Neural cell (in vitro differentiated cells): ENCODE results near the gene NSG2. TPM values are rescaled to one million over a fixed set of nuclear protein-coding genes. Genes with fewer than 3 reads are reported as not detected.

Source experiments
- H2AFZ ChIP-seq: fragments of 200-600, 300-800 bp; sonication (generic), shearing (Covaris generic); 2 replicates; pipeline ENCODE4 v1.6.0; 2014; ENCODE audit warnings: low read depth, mild to moderate bottlenecking, antibody characterized with exemption, low read length, moderate library complexity
- H3F3A ChIP-seq: fragments of 200-600 bp; shearing (Covaris generic); 2 replicates; pipeline ENCODE4 v1.6.1; 2016; ENCODE audit warnings: mild to moderate bottlenecking, moderate library complexity, mixed read lengths, antibody characterized with exemption, low read length; ENCODE audit not compliant: insufficient read depth, poor library complexity, severe bottlenecking
- H3K27ac ChIP-seq: fragments of 200-600, 300-800 bp; sonication (generic), shearing (Covaris generic); 2 replicates; pipeline ENCODE4 v1.5.1; 2014; ENCODE audit warnings: mild to moderate bottlenecking, low read length, moderate library complexity
- H3K27me3 ChIP-seq: fragments of 300-800, 200-600 bp; sonication (generic), shearing (Covaris generic); 2 replicates; pipeline ENCODE4 v1.6.0; 2014; ENCODE audit warnings: mild to moderate bottlenecking, low read depth, low read length, moderate library complexity; ENCODE audit not compliant: insufficient read depth
- H3K36me3 ChIP-seq: fragments of 300-800, 200-600 bp; sonication (generic), shearing (Covaris generic); 2 replicates; pipeline ENCODE4 v1.5.1; 2014; ENCODE audit warnings: mild to moderate bottlenecking, antibody characterized with exemption, low read length, moderate library complexity; ENCODE audit not compliant: insufficient read depth
- H3K4me2 ChIP-seq: fragments of 300-800, 200-600 bp; sonication (generic), shearing (Covaris generic); 2 replicates; pipeline ENCODE4 v1.6.0; 2014; ENCODE audit warnings: mild to moderate bottlenecking, low read length
- H3K4me3 ChIP-seq: fragments of 300-800, 200-600 bp; sonication (generic), shearing (Covaris generic); 2 replicates; pipeline ENCODE4 v1.5.1; 2014; ENCODE audit warnings: mild to moderate bottlenecking, low read length, moderate library complexity
- H3K79me2 ChIP-seq: fragments of 200-600 bp; shearing (Covaris generic); replicated peaks from 2 replicates; pipeline ENCODE4 v1.6.0; 2014; ENCODE audit warnings: mild to moderate bottlenecking, low read length, moderate library complexity; ENCODE audit not compliant: insufficient read depth
- H3K9ac ChIP-seq: fragments of 300-800, 200-600 bp; sonication (generic), shearing (Covaris generic); 2 replicates; pipeline ENCODE4 v1.6.1; 2016; ENCODE audit warnings: mild to moderate bottlenecking, low read length, mixed read lengths
- H3K9me2 ChIP-seq: fragments of 200-600 bp; shearing (Covaris generic); 2 replicates; pipeline ENCODE4 v1.6.1; 2016; ENCODE audit warnings: mild to moderate bottlenecking, low read length, mixed read lengths; ENCODE audit not compliant: insufficient read depth
- H3K9me3 ChIP-seq: fragments of 200-600, 300-800 bp; sonication (generic), shearing (Covaris generic); 2 replicates; pipeline ENCODE4 v1.6.1; 2016; ENCODE audit warnings: mild to moderate bottlenecking, mixed run types, low read length, moderate library complexity, mixed read lengths
- H4K20me1 ChIP-seq: fragments of 200-600 bp; shearing (Covaris generic); 2 replicates; pipeline ENCODE4 v1.6.1; 2016; ENCODE audit warnings: mild to moderate bottlenecking, mixed run types; ENCODE audit not compliant: insufficient read depth
- EP300 ChIP-seq: fragments of 450-650 bp; conservative IDR thresholded peaks from 2 replicates; pipeline ENCODE4 v1.6.1; 2014; ENCODE audit warnings: antibody characterized with exemption, mild to moderate bottlenecking, moderate library complexity; ENCODE audit not compliant: poor library complexity, severe bottlenecking
- EZH2 ChIP-seq: fragments of 200-600, 300-800 bp; shearing (Covaris generic), sonication (generic); IDR thresholded peaks from 2 replicates; pipeline ENCODE4 v1.6.1; 2014; ENCODE audit warnings: antibody characterized with exemption, low read length, borderline replicate concordance, mild to moderate bottlenecking; ENCODE audit not compliant: insufficient read depth, poor library complexity, severe bottlenecking
- MXI1 ChIP-seq: fragments of 450-650 bp; conservative IDR thresholded peaks from 2 replicates; pipeline ENCODE4 v1.6.1; 2014; ENCODE audit warnings: antibody characterized with exemption, mild to moderate bottlenecking; ENCODE audit not compliant: poor library complexity, severe bottlenecking
- POLR2AphosphoS5 ChIP-seq: IDR thresholded peaks from 2 replicates; pipeline ENCODE4 v1.6.1; 2012
- RAD21 ChIP-seq: fragments of 450-650 bp; conservative IDR thresholded peaks from 2 replicates; pipeline ENCODE4 v1.6.1; 2014; ENCODE audit warnings: antibody characterized with exemption, mild to moderate bottlenecking, moderate library complexity
- SMC3 ChIP-seq: fragments of 450-650 bp; conservative IDR thresholded peaks from 2 replicates; pipeline ENCODE4 v1.6.1; 2014; ENCODE audit warnings: antibody characterized with exemption, mild to moderate bottlenecking, moderate library complexity; ENCODE audit not compliant: poor library complexity
- TAF1 ChIP-seq: IDR thresholded peaks from 2 replicates; pipeline ENCODE4 v1.6.1; 2012; ENCODE audit warnings: low read depth
- polyA plus RNA-seq: library from polyadenylated mRNA; depleted of rRNA; stranded (reverse); fragments of >200 nt; gene quantifications from 2 replicates; pipeline ENCODE4 v1.2.3, GENCODE V29; 2014
- TF ChIP-seq, protein P1 (sequence below): fragments of 450-650 bp; IDR thresholded peaks from 2 replicates; pipeline ENCODE4 v1.5.1; 2014; ENCODE audit warnings: antibody characterized with exemption, mild to moderate bottlenecking, moderate library complexity; ENCODE audit not compliant: poor library complexity, severe bottlenecking
- TF ChIP-seq, protein P2 (sequence below): IDR thresholded peaks from 2 replicates; pipeline ENCODE4 v1.6.1; 2012; ENCODE audit warnings: borderline replicate concordance

The NSG2 gene
- polyA plus RNA-seq, 1 donor from 2014 or later = 1,761 TPM

DNA sequence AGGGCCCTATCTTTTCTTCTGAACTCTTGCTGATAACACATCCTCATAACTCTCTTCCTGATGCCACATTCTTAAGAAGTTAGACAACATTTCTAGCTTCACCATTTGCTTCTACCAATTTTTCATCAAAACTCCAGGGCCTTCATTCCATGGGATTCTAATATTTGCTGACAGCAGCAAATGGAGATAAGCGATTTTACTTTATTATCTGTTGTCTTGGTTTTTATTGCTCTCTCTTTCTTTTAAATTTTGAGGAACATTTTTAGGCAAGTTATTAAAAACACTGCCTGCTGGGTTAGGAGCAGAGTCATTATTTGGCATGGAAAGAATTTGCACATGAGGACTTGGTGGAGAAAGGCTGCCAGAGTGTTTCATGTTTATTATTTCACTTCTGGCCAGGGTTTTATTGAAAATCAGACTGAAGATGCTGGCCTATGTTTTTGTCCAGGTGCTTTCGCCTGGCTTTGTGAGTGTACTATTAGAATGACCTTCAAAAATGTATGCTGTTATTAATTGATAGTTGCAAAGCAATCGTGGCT lies 27.7 kb downstream of the NSG2 start:
- Histone ChIP-seq H3K9me3 (no peaks in the 10 kb centered on the region), H3K9ac (no peak overlapping the region), H2AFZ (no peak overlapping the region), H4K20me1 (peaks cover 11% of the 10 kb centered on the region), H3K4me2 (no peak overlapping the region), H3F3A (no peaks in the 10 kb centered on the region), H3K4me3 (no peak overlapping the region), H3K27ac (no peak overlapping the region), H3K79me2 (peaks cover 20% of the 10 kb centered on the region), H3K27me3 (no peaks in the 10 kb centered on the region), H3K9me2 (no peaks in the 10 kb centered on the region), H3K36me3 (peaks cover 4% of the 10 kb centered on the region)
- no peak for TF ChIP-seq EZH2
- no peak for TF ChIP-seq MXI1
- no peak for TF ChIP-seq TAF1
- TF ChIP-seq, protein P1, sequence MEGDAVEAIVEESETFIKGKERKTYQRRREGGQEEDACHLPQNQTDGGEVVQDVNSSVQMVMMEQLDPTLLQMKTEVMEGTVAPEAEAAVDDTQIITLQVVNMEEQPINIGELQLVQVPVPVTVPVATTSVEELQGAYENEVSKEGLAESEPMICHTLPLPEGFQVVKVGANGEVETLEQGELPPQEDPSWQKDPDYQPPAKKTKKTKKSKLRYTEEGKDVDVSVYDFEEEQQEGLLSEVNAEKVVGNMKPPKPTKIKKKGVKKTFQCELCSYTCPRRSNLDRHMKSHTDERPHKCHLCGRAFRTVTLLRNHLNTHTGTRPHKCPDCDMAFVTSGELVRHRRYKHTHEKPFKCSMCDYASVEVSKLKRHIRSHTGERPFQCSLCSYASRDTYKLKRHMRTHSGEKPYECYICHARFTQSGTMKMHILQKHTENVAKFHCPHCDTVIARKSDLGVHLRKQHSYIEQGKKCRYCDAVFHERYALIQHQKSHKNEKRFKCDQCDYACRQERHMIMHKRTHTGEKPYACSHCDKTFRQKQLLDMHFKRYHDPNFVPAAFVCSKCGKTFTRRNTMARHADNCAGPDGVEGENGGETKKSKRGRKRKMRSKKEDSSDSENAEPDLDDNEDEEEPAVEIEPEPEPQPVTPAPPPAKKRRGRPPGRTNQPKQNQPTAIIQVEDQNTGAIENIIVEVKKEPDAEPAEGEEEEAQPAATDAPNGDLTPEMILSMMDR = no peak
- no peak for TF ChIP-seq SMC3
- TF ChIP-seq, protein P2, sequence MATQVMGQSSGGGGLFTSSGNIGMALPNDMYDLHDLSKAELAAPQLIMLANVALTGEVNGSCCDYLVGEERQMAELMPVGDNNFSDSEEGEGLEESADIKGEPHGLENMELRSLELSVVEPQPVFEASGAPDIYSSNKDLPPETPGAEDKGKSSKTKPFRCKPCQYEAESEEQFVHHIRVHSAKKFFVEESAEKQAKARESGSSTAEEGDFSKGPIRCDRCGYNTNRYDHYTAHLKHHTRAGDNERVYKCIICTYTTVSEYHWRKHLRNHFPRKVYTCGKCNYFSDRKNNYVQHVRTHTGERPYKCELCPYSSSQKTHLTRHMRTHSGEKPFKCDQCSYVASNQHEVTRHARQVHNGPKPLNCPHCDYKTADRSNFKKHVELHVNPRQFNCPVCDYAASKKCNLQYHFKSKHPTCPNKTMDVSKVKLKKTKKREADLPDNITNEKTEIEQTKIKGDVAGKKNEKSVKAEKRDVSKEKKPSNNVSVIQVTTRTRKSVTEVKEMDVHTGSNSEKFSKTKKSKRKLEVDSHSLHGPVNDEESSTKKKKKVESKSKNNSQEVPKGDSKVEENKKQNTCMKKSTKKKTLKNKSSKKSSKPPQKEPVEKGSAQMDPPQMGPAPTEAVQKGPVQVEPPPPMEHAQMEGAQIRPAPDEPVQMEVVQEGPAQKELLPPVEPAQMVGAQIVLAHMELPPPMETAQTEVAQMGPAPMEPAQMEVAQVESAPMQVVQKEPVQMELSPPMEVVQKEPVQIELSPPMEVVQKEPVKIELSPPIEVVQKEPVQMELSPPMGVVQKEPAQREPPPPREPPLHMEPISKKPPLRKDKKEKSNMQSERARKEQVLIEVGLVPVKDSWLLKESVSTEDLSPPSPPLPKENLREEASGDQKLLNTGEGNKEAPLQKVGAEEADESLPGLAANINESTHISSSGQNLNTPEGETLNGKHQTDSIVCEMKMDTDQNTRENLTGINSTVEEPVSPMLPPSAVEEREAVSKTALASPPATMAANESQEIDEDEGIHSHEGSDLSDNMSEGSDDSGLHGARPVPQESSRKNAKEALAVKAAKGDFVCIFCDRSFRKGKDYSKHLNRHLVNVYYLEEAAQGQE = no peak
- no peak for TF ChIP-seq RAD21
- TF ChIP-seq EP300 = no peak

DNA sequence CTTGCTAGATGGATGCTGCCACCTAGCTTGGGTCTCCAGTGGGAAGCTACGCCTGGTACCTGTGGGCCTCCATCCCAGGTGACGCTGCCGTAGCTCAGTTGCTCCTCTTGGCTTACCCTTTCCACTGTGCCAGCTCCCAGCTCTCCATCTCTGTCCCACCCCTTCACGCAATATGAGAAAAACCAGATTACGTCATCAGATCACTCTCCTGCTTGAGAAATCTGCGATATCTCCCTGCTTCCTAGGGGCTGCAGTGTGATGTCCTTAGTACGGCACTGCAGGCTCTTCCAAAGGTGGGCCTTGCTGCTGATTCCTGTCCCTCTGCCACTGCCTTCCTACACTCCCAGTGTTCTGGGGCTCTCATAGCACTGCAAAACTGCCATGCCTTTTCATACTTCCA lies 28.9 kb downstream of the NSG2 start:
- Histone ChIP-seq H3K27me3 (no peaks in the 10 kb centered on the region), H3K4me3 (no peak overlapping the region), H4K20me1 (peaks cover 7% of the 10 kb centered on the region), H3F3A (no peaks in the 10 kb centered on the region), H3K27ac (no peak overlapping the region), H3K9me3 (no peaks in the 10 kb centered on the region), H3K9ac (no peak overlapping the region), H3K9me2 (no peaks in the 10 kb centered on the region), H3K36me3 (peaks cover 4% of the 10 kb centered on the region), H2AFZ (no peak overlapping the region), H3K4me2 (no peak overlapping the region), H3K79me2 (peaks cover 14% of the 10 kb centered on the region)
- TF ChIP-seq MXI1 (no peak), TAF1 (no peak), SMC3 (no peak), POLR2AphosphoS5 (no peak), EZH2 (no peak), EP300 (no peak), RAD21 (no peak)
- TF ChIP-seq, protein P2 = no peak
- TF ChIP-seq, protein P1 = no peak
